RWPE2 (cell line): ENCODE data around the gene PRDM16.

Experiments
- ATAC-seq: fragments of 200-7000 bp; cut with Tn5 transposase; 3 replicates; pipeline ENCODE4 v1.9.1; 2021; ENCODE audit warnings: low read depth
- DNase-seq: peaks from one replicate; pipeline ENCODE4 v3.0.0-alpha.2; 2020; ENCODE audit warnings: low spot score
- H3K27ac ChIP-seq: fragments of 450-650 bp; 2 replicates; pipeline ENCODE4 v1.5.1; 2017; ENCODE audit warnings: mild to moderate bottlenecking; ENCODE audit not compliant: poor library complexity, severe bottlenecking
- H3K27me3 ChIP-seq: fragments of 250-450 bp; sonication (Bioruptor Pico); 2 replicates; pipeline ENCODE4 v1.5.1; 2021; ENCODE audit warnings: mild to moderate bottlenecking, moderate library complexity; ENCODE audit not compliant: insufficient read depth, poor library complexity, severe bottlenecking
- H3K36me3 ChIP-seq: fragments of 250-450 bp; sonication (Bioruptor Pico); 2 replicates; pipeline ENCODE4 v1.5.1; 2020; ENCODE audit warnings: low read depth, mild to moderate bottlenecking, moderate library complexity
- H3K4me1 ChIP-seq: fragments of 250-450 bp; sonication (Bioruptor Pico); 2 replicates; pipeline ENCODE4 v1.5.1; 2021; ENCODE audit warnings: mild to moderate bottlenecking, moderate library complexity; ENCODE audit not compliant: insufficient read depth, poor library complexity, severe bottlenecking
- H3K4me3 ChIP-seq: fragments of 250-450 bp; sonication (Bioruptor Pico); 2 replicates; pipeline ENCODE4 v1.5.1; 2021; ENCODE audit warnings: mild to moderate bottlenecking, moderate library complexity; ENCODE audit not compliant: severe bottlenecking
- H3K9me3 ChIP-seq: fragments of 250-450 bp; sonication (Bioruptor Pico); 2 replicates; pipeline ENCODE4 v1.5.1; 2021; ENCODE audit warnings: mild to moderate bottlenecking, moderate library complexity; ENCODE audit not compliant: severe bottlenecking
- CTCF ChIP-seq: fragments of 450-650 bp; IDR thresholded peaks from one replicate; pipeline ENCODE4 v1.5.1; 2017; ENCODE audit warnings: mild to moderate bottlenecking, moderate library complexity; ENCODE audit not compliant: poor library complexity, severe bottlenecking

The PRDM16 gene

GRCh38 chr1:3114846-3115245, 45.8 kb downstream of the PRDM16 start:
- H3K4me3 ChIP-seq, result no peak overlapping the region
- no peak for ATAC-seq
- H3K9me3 ChIP-seq, result no peaks in the 10 kb centered on the region
- no peak for DNase-seq
- no peaks in the 10 kb centered on the region for H3K27me3 ChIP-seq
- H3K4me1 ChIP-seq, result no peaks in the 10 kb centered on the region
- no peak overlapping the region for H3K27ac ChIP-seq
- no peak for TF ChIP-seq CTCF
- no peaks in the 10 kb centered on the region for H3K36me3 ChIP-seq

GRCh38 chr1:3115275-3116149, 46.5 kb downstream of the PRDM16 start:
- Histone ChIP-seq H3K4me3 (no peak overlapping the region), H3K9me3 (no peaks in the 10 kb centered on the region), H3K36me3 (no peaks in the 10 kb centered on the region), H3K27ac (no peak overlapping the region), H3K4me1 (no peaks in the 10 kb centered on the region), H3K27me3 (no peaks in the 10 kb centered on the region)
- no peak for TF ChIP-seq CTCF
- no peak for ATAC-seq
- no peak for DNase-seq

GRCh38 chr1:3116150-3116510, 47.1 kb downstream of the PRDM16 start:
- Histone ChIP-seq H3K4me1 (no peaks in the 10 kb centered on the region), H3K27me3 (no peaks in the 10 kb centered on the region), H3K27ac (no peak overlapping the region), H3K9me3 (no peaks in the 10 kb centered on the region), H3K36me3 (no peaks in the 10 kb centered on the region), H3K4me3 (no peak overlapping the region)
- TF ChIP-seq CTCF, result no peak
- ATAC-seq, result no peak
- no peak for DNase-seq

GRCh38 chr1:3116560-3116959, 47.6 kb downstream of the PRDM16 start:
- H3K4me3 ChIP-seq, result no peak overlapping the region
- no peaks in the 10 kb centered on the region for H3K9me3 ChIP-seq
- H3K27me3 ChIP-seq, result no peaks in the 10 kb centered on the region
- ATAC-seq, result no peak
- DNase-seq, result no peak
- H3K27ac ChIP-seq, result no peak overlapping the region
- H3K4me1 ChIP-seq, result no peaks in the 10 kb centered on the region
- no peaks in the 10 kb centered on the region for H3K36me3 ChIP-seq
- no peak for TF ChIP-seq CTCF

GRCh38 chr1:3117879-3118278, 48.9 kb downstream of the PRDM16 start:
- no peaks in the 10 kb centered on the region for H3K4me1 ChIP-seq
- no peak for DNase-seq
- H3K27ac ChIP-seq, result no peak overlapping the region
- no peak overlapping the region for H3K4me3 ChIP-seq
- no peaks in the 10 kb centered on the region for H3K9me3 ChIP-seq
- no peaks in the 10 kb centered on the region for H3K27me3 ChIP-seq
- H3K36me3 ChIP-seq, result no peaks in the 10 kb centered on the region
- TF ChIP-seq CTCF, result no peak
- ATAC-seq, result no peak
